Natural killer cell (primary cell): ENCODE results near the gene SYNDIG1. TPM values are rescaled to one million over a fixed set of nuclear protein-coding genes. Genes with fewer than 3 reads are reported as not detected.

Source experiments
- ATAC-seq, 3 donors: fragments of 150-1000 bp in 2 of 3; fragments of 200-7000 bp in 1 of 3; cut with Tn5 transposase; 1 replicate in 1 of 3; 2 replicates in 2 of 3; pipeline ENCODE4 v1.10.0; 2021; ENCODE audit warnings: mild to moderate bottlenecking in 2 of 3, moderate library complexity in 2 of 3
- DNase-seq, 2 donors: peaks; one replicate each; pipeline versions ENCODE4 v3.0.0 to v3.0.0-alpha.2; 2013 to 2021; ENCODE audit warnings: mixed read lengths in 1 of 2
- H3K27ac ChIP-seq: one replicate; pipeline ENCODE4 v1.5.1; 2013; ENCODE audit warnings: mild to moderate bottlenecking, low read length
- H3K27me3 ChIP-seq: one replicate; pipeline ENCODE4 v1.6.1; 2013; ENCODE audit warnings: low read length; ENCODE audit not compliant: control insufficient read depth, insufficient read depth
- H3K36me3 ChIP-seq: one replicate; pipeline ENCODE4 v1.6.1; 2013; ENCODE audit warnings: low read length; ENCODE audit not compliant: control insufficient read depth, insufficient read depth
- H3K4me1 ChIP-seq: one replicate; pipeline ENCODE4 v1.6.1; 2013; ENCODE audit warnings: low read length; ENCODE audit not compliant: control insufficient read depth, insufficient read depth
- H3K4me3 ChIP-seq: one replicate; pipeline ENCODE4 v1.5.1; 2013; ENCODE audit warnings: low read length
- H3K9me3 ChIP-seq: one replicate; pipeline ENCODE4 v1.6.1; 2013; ENCODE audit warnings: low read length; ENCODE audit not compliant: control insufficient read depth, insufficient read depth
- H3K27ac Mint-ChIP-seq, 2 donors: one replicate each; pipeline ENCODE4 v1.8.0; 2022; ENCODE audit warnings: mild to moderate bottlenecking in 2 of 2, mixed read lengths in 2 of 2, moderate library complexity in 1 of 2
- H3K27me3 Mint-ChIP-seq, 2 donors: one replicate each; pipeline ENCODE4 v1.8.0; 2022; ENCODE audit warnings: low read depth in 2 of 2, mixed read lengths in 2 of 2
- H3K36me3 Mint-ChIP-seq: one replicate; pipeline ENCODE4 v1.8.0; 2022; ENCODE audit warnings: mixed read lengths
- H3K4me1 Mint-ChIP-seq, 2 donors: one replicate each; pipeline ENCODE4 v1.8.0; 2022; ENCODE audit warnings: mixed read lengths in 2 of 2
- H3K4me3 Mint-ChIP-seq: one replicate; pipeline ENCODE4 v1.8.0; 2022; ENCODE audit warnings: mild to moderate bottlenecking, moderate library complexity, mixed read lengths
- H3K9me3 Mint-ChIP-seq, 2 donors: one replicate each; pipeline ENCODE4 v1.8.0; 2022; ENCODE audit warnings: mixed read lengths in 2 of 2
- WGBS: methylation state at CpG from one replicate; pipeline ENCODE4 v1.1.7; 2013; ENCODE audit warnings: missing lambda C conversion rate; ENCODE audit not compliant: insufficient coverage; 5-methylcytosine and 5-hydroxymethylcytosine counted together
- intact Hi-C: fragments of 100-400 bp; cut with micrococcal nuclease; formaldehyde crosslinking; loops from one replicate; pipeline ENCODE4 v1.14.2; 2022
- total RNA-seq, 4 donors: library from RNA; stranded (reverse); fragments of 120-200 nt in 1 of 4; gene quantifications; one replicate each; pipeline versions ENCODE4 v1.2.3 to v1.2.4, GENCODE V29; 2013 to 2022
- TF ChIP-seq, protein P1 (sequence below): fragments of 200-600 bp; IDR thresholded peaks from one replicate; pipeline ENCODE4 v1.8.0; 2022; ENCODE audit warnings: antibody characterized with exemption

Gene SYNDIG1
- total RNA-seq, 3 donors from 2014 or later (not counting 1 experiment from before 2014, with no cell fraction given) = not detected

- Mint-ChIP-seq H3K4me3 (no peak overlapping the region), H3K9me3 (peaks cover 0 to 5% of the 10 kb centered on the region in 2 donors), H3K4me1 (peaks cover 5 to 6% of the 10 kb centered on the region in 2 donors), H3K27me3 (peaks cover 0 to 4% of the 10 kb centered on the region in 2 donors), H3K27ac (no peak overlapping the region), H3K36me3 (no peaks in the 10 kb centered on the region)
- ATAC-seq (no peak), DNase-seq (no peak)
- H3K36me3 ChIP-seq = no peaks in the 10 kb centered on the region
- no peak overlapping the region for H3K27ac ChIP-seq
- 63% methylated on average over 2 of the region's 4 CpGs for WGBS
- TF ChIP-seq, protein P1, sequence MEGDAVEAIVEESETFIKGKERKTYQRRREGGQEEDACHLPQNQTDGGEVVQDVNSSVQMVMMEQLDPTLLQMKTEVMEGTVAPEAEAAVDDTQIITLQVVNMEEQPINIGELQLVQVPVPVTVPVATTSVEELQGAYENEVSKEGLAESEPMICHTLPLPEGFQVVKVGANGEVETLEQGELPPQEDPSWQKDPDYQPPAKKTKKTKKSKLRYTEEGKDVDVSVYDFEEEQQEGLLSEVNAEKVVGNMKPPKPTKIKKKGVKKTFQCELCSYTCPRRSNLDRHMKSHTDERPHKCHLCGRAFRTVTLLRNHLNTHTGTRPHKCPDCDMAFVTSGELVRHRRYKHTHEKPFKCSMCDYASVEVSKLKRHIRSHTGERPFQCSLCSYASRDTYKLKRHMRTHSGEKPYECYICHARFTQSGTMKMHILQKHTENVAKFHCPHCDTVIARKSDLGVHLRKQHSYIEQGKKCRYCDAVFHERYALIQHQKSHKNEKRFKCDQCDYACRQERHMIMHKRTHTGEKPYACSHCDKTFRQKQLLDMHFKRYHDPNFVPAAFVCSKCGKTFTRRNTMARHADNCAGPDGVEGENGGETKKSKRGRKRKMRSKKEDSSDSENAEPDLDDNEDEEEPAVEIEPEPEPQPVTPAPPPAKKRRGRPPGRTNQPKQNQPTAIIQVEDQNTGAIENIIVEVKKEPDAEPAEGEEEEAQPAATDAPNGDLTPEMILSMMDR = no peak
- no peaks in the 10 kb centered on the region for H3K9me3 ChIP-seq
- no peak overlapping the region for H3K4me3 ChIP-seq
- intact Hi-C loops = no loop called here
- no peaks in the 10 kb centered on the region for H3K4me1 ChIP-seq
- H3K27me3 ChIP-seq = no peaks in the 10 kb centered on the region
Measured at GRCh38 chr20:24531202-24531601, 61.8 kb downstream of the SYNDIG1 start.

GRCh38 chr20:24531631-24532419 lies 62.4 kb downstream of the SYNDIG1 start:
- no peaks in the 10 kb centered on the region for H3K4me1 ChIP-seq
- Mint-ChIP-seq H3K27ac (no peak overlapping the region), H3K27me3 (peaks cover 2 to 4% of the 10 kb centered on the region in 2 donors), H3K9me3 (peaks cover 0 to 5% of the 10 kb centered on the region in 2 donors), H3K4me1 (peaks cover 5 to 6% of the 10 kb centered on the region in 2 donors), H3K36me3 (no peaks in the 10 kb centered on the region), H3K4me3 (no peak overlapping the region)
- no peaks in the 10 kb centered on the region for H3K27me3 ChIP-seq
- TF ChIP-seq, protein P1 = no peak
- H3K36me3 ChIP-seq = no peaks in the 10 kb centered on the region
- 86% methylated on average over 6 of the region's 6 CpGs for WGBS
- no peak overlapping the region for H3K4me3 ChIP-seq
- intact Hi-C loops = no loop called here
- DNase-seq (no peak), ATAC-seq (no peak)
- no peak overlapping the region for H3K27ac ChIP-seq
- H3K9me3 ChIP-seq = no peaks in the 10 kb centered on the region

DNA sequence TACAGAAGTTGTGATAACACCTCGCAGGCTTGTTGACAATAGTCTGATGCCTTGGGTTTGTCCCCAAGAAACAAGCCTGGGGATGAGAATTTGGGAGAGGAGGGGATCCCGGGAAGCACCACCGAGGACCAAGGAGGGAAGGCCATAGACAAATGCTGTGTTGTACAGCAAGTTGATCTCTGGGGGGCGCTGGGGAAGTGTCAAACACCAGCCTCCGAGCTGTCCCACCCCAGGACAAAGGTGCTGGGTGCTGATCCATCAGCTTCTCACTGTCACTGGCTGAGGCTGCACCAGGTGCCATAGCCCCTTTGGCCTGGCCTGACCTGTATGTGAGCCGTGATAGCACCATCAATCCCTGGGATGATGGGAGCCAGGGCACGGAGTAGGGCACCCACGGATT lies 64.0 kb downstream of the SYNDIG1 start:
- Histone ChIP-seq H3K27me3 (no peaks in the 10 kb centered on the region), H3K4me1 (no peaks in the 10 kb centered on the region), H3K4me3 (no peak overlapping the region), H3K9me3 (no peaks in the 10 kb centered on the region), H3K36me3 (no peaks in the 10 kb centered on the region), H3K27ac (no peak overlapping the region)
- intact Hi-C loops = no loop called here
- Mint-ChIP-seq H3K4me1 (peaks cover 5 to 6% of the 10 kb centered on the region in 2 donors), H3K4me3 (no peak overlapping the region), H3K36me3 (no peaks in the 10 kb centered on the region), H3K9me3 (peaks cover 0 to 5% of the 10 kb centered on the region in 2 donors), H3K27me3 (peaks cover 5 to 10% of the 10 kb centered on the region in 2 donors), H3K27ac (no peak overlapping the region)
- 83% methylated on average over 8 of the region's 8 CpGs for WGBS
- no peak for DNase-seq
- TF ChIP-seq, protein P1 = no peak
- ATAC-seq = no peak
